Hematopoietic multipotent progenitor cell treated with erythropoietin and hydrocortisone succinate and interleukin-3 and kit ligand, for 4 days (in vitro differentiated cells): ENCODE data around the gene PIAS1.

ENCODE experiments used
- DNase-seq: peaks from one replicate; pipeline ENCODE4 v3.0.0-alpha.2; 2015

Gene PIAS1

DNA sequence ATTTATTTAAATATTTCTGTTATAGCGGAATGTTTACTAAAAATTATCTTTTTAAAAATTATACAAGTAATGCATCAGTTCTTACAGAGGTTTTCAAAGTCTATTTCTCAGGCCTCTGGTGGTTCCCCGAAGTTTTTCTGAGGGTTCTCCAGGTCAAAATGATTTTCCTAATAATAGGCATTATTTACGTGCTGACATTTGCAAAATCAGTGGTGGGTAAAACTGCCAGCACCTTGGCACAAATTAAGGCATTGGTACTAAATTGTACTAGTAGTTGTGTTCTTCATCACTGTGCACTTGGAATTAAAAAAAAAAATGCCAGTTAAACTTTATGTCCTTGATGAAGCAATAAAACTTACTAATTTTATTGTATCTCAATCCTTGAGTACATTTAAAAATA, 9.5 kb downstream of the PIAS1 start:
- DNase-seq = no peak

DNA sequence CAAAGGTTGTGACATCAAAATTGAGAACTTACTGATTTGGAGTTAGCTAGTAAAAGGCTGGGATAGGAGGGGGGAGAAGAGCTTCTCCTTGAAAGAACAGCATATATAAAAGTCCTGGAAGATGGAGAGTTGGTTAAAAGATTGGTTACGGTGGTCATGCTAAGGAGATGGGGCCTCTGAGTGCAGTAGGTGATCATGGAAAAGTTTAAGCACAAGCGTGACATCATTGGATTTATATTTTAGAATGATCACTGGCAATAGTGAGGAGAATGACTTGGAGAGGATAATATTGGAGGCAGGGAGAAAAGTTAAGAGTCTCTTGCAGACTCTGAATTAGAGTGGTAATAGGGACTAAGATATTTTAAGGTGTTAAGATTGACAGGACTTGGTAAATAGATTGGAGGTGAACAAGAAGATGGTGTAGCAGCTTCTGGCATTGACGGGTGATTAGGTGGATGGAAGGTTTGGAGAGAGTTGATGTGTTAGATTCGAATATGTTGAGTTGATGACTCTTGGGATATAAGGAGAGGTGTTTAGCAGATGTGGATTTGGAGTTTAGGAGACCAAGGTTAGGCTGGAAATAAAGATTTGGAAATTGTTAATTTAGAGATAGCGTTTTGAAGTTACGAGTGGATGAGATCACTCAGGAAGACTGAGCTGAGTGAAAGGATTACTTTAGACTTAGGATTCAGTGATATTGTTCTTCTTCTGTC, 19.6 kb downstream of the PIAS1 start:
- DNase-seq = no peak

DNA sequence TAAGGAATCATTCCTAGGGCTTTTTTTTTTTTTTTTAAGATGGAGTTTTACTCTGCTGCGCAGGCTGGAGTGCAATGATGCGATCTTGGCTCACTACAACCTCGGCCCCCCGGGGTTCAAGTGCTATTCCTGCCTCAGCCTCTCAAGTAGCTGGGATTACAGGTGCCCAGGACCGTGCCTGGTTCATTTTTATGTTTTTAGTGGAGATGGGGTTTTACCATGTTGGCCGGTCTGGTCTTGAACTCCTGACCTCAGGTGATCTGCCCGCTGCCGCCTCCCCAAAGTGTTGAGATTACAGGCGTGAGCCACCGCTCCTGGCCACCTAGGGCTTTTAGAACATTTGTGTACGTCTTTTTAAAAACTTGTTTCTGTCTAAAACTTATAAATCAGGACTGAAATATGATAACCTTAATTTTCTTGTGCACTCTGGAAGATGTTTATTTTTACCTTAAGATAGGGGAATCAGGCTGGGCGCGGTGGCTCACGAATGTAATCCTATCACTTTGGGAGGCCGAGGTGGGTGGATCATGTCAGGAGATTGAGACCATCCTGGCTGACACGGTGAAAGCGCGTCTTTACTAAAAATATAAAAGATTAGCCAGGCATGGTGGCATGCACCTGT, 21.8 kb downstream of the PIAS1 start:
- no peak for DNase-seq

DNA sequence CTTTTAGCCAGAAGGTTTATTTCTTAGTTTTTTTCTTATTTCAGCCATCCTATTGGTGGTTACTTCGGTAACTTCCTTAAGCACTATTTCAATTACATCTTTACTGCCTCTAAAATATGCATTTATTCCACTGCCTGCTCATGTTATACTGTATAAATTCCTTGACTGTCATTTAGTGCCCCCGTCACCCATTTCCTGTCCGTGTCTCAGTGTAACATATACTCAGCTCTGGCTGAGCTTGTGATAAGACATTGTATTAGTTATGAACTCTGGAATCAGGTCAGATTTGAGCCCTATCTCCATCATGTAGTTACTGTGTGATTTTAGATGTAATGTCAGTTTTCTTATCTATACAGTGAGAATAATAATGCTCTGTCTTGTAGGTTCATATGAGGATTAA, 24.2 kb downstream of the PIAS1 start:
- peak; percentile 39 for DNase-seq

DNA sequence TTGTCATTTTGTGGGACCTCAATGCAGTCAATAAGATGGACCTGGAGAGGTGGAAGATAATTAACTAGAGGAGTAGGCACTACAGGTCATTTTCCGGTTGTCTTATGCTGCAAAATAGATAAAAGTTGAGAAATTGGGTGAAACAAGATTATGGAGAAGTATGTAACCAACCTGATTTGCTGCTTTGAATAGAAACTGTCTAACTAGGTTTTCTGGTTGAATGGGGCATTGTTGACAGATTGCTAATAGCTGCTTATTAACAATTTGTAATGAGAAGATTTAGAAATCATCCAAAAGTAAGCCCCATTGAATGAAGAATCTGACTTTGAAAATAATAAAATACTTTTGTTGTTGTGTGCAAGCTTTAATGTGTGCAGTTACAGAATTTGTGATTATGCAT, 26.2 kb downstream of the PIAS1 start:
- no peak for DNase-seq

DNA sequence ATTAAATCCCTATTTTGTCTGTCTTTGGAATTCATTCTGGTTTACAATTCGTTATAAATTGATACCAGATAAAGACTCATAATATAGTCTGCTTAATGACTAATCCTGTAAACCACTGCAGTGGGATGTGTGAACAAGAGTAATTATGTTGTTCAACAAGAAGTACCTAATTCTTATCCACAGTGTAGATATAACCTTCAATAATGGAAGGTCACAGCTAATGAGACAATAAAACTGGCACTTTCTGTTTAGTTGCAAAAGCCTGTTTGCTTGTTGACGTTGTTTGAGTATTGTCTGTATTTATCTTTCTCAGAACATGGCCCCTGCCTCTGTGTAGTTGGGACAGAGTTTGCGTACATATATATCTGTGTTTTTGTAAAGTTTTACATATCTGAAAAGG, 26.7 kb downstream of the PIAS1 start:
- DNase-seq = no peak

DNA sequence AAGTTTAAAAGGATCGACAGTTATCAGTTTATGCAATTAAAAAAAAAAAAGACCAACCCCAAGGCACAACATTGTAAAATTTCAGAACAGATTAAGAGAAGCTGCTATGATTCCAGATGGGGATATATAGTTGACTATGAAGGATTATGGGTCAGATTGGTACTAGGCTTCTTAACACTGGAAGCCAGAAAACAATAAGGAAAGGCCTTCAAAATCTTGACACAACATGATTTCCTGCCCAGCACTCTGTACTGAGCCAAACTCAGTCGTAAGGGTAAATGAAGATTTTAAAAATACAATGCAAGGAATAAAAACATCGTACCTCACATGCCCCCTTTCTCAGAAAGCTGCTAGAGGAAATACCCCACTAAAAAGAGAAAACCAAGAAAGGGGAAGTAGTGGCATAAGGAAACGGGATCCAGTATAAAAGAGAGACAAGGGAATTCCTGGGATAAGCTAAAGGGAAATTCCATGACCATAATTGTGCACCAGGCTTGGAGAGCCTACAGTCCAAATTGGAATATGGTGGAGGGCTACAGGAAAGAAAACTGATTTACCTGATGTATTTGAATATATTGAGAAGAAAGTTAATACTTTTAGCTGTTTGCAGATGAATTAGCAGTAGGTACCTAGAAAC, 27.9 kb downstream of the PIAS1 start:
- DNase-seq = peak; percentile 17

DNA sequence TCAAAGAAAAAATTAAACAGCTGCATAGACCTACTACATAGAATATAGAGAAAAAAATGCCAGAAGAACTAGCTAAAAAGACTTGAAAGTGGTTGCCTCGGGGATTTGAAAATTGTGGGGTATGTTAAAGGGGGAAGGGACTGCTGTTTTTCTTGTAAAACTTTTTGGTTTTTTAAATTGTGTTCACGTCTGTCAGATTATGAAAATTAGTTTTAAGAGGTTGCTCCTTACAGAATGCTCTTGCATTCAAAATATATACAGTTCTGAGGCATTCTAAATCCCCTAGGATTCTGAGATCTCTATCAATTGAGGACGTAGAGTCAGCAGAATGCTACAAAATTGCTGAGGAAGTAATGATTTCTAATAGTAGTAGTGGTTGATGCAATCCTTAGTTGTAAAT, 28.6 kb downstream of the PIAS1 start:
- DNase-seq = no peak

DNA sequence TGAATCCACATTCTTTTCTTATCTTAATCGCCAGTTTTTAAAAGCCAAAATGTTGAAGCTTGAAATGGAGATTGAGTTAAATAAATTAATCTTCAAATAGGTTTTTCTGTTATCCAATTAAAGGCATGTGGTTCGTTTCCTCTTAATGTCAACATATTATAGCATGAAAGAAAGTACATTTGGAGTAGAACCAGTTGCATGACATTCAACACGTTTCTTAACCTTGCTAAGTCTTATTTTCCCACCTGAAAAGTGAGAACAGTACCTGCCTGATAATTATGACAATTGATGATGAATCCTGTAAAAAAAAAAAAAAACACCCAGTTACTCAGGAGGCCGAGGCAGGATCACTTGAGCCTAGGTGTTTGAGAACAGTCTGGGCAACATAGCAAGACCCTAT, 29.3 kb downstream of the PIAS1 start:
- no peak for DNase-seq

DNA sequence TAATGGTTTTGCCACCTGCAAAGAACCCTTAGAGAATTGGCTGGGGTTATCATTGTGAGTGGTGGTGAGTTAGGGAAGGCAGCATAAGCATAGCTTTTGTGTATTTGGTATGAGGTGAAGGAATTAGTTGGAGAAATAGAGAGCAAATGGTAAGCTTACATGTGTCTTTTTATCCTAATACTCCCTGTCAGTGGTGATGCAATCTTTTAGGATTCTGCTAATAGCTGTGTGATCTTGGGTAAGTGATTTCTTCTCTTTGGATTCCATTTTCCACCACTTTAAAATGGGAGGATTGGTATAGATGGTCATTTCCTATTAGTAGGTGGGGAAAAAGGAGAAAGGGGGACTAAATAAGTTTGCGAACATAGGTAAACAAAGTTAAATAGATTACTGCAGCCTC, 30.9 kb downstream of the PIAS1 start:
- no peak for DNase-seq

DNA sequence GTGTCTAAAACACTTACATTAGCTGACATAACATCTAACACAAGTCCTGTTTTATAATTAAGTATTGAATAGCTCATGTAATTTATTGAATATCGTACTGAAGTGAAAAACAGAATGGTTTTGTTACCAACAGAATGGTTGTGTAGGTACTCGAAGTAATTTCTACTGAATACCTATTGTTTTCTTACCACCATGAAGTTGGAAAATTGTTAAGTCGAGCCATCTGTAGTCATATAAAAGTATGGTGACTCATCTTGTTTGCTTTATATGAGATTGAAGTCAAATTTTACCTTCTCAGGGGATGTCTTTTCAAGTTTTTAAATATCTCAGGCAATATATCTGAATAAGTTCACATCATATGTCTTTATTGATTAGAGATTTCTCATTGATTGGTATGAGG, 37.6 kb downstream of the PIAS1 start:
- DNase-seq = no peak

DNA sequence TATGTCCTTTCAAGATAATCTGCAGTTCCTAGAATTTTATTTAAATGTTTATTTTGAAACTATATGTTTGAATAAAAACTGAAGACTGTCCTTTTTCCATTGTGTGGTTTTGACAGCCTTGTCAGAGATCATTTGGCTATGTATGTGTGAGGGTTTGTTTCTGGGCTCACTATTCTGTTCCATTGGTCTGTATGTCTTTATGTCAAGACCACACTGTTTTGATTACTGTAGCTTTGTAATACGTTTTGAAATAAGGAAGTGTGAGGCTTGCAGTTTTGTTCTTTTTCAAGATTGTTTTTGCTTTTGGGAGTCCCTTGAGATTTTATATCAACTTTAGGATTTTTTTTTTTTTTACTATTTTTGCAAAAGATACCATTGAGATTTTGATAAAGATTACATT, 42.0 kb downstream of the PIAS1 start:
- DNase-seq = no peak

DNA sequence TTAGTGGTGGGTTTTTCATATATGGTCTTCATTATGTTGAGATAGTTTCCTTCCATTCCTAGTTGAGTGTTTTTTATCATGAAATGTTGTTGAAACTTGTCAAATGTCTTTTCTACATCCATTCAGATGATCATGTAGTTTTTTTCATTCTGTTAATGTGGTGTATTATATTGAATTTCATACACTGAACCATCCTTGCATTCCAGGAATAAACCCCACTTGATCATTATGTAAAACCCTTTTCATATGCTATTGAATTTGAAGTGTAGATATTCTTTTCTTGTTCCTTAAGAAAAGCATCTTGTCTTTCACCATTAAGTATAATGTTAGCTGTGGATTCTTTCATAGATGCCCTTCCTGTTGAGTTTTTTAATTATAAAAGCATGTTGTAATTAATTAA, 42.9 kb downstream of the PIAS1 start:
- peak; percentile 29 for DNase-seq

DNA sequence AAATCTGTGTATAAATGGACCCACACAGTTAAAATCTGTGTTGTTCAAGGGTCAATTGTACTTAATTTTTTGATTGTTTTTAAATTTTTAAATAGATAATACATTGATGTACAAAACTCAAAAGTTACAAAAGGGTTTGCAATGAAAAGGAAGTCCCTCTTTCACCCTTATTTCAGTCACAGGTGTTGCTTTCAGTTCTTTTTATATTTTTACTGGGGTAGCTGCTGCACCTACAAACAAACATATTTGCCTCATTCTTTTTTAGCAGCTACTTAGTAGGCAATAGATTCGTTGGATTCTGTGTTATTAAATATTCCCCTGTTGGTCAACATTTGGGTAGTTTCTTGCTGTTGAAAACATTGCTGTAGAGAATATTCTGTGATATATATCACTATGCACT, 44.4 kb downstream of the PIAS1 start:
- DNase-seq = no peak

DNA sequence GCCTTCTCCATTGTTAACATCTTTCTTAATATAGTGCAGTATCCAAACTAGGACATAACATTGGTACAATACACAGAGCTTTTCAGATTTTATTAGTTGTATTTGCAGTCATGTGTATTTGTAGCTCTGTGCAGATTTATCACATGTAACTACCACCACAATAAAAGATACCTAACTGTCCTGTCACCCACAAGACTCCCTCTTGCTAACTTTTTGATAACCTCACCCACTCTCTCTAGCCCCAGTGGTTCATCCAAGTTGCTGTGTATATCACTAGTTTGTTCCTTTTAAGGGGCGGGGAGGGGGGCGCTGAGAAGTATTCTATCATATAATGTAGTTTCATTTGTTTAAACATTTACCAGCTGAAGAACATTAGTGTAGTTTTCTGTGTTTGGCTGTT, 46.1 kb downstream of the PIAS1 start:
- DNase-seq = peak; percentile 13

DNA sequence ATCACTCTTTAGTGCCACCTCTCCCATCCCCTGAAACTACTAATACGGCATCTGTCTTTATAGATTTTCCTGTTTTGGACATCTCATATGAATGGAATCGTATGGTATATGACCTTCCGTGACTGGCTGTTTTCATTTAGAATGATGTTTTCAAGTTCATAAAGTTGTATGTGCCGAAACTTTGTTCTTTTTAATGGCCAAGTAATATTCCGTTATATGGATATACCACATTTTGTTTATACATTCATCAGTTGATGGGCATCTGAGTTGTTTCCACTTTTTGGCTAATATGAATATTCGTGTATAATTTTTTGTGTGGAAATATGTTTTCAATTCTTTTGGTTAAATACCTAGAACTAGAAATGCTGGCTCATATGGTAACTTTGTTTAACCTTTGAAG, 49.5 kb downstream of the PIAS1 start:
- DNase-seq = no peak

DNA sequence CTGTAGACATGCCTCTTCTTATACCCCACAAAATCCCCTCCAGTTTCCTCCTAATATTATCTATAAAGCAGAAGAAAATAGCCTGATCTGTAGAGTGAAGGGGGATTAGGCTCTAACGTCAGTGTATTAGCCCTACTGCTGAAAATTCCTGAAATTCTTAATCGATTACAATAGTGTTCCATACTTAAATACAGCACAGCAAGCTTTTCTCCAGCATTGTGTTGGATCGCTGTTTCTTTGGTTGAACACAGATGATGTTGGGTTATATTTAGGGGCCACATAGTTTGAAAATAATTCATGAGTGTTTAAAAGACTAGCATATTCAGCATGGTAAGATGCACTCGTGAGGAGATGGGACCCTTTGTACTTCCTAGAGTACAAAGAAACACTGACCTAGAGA, 52.5 kb downstream of the PIAS1 start:
- DNase-seq = no peak

DNA sequence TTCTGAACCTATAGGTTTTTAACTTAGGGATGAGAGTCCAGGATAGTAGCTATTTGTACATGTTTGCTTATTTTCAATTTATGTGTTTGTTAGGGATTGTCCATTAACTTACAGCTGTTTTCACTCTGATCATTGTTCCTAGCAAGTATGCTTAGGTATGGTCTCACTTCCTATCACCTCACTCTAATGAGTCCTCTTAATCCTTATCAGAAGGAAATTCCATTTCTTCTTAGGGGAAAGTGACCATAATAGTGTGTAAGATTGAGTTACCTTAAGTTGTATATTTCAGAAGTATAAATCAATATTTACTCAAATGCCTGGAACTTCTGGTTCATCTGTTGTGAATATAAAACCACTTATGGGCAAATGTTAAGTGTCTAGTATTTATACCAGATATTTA, 53.0 kb downstream of the PIAS1 start:
- DNase-seq = no peak

DNA sequence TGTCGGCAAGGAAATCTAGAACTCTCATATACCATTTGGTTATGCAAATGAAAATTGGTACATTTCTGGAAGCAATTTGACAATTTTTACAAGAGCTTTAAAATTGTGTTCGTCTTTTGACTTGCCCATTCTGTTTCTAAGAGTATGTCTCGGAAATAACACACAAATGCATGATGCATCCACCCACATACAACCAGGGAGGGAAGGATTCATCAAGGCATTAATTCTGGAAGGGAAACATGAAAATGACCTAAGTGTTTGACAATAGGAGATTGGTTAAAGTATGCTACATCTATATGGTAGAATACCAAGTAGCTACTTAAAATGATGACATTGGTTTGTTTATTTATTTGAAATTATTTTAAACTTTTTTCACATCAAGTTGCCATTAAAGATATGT, 58.6 kb downstream of the PIAS1 start:
- no peak for DNase-seq

DNA sequence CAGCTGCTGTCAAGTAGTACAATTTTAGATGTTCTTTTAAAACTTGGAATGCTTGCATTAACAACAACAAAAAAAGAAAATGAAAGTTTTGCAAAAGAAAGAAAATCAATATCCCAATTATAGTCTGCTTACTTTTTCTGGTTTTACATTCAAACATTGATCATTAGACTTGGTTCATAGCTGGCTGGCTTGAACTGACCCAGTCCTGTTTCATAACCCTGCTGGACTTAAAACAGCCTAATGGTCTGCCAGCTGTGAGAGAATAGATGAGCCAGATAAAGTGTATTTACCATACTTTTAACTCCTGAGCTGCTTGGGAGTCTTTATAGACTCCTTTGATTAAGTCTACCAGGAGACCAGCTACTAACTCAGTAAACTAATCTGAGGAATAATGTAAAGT, 59.2 kb downstream of the PIAS1 start:
- DNase-seq = peak; percentile 31

DNA sequence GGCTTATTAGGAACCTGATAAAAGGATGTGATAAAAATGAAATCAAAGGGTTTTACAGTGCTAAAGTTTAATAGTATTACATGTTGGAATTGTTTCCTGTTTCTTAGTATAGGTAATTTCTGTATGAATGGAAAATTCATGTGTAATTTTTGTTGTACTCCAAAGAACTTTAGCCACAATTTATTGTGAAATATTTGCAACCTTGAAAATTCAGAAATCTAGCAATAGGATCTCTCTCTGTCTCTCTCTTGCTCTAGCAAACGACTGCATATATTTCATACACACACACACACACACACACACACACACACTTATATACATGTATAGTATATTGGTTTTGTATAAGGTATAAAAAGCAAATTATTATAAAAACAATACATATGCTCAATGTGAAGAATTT, 59.6 kb downstream of the PIAS1 start:
- peak; percentile 22 for DNase-seq

DNA sequence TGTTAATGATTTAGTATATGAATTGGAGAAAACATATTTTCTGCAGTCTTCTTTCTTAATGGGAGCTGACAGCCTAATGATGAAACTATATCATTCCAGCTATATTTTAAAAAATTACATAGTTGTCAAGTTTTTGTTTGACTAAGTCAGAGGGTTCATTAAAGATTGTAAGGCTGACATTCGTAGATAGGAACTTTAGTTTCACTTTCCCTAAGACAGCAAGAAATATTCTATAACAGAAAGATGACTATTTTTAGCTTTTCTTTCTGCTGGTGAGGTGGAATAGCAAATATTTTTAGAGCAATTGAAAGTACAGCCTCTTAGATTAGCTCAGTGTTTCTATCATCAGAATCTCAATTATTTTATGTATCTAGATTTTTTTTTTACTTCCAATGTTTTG, 60.2 kb downstream of the PIAS1 start:
- peak; percentile 54 for DNase-seq

DNA sequence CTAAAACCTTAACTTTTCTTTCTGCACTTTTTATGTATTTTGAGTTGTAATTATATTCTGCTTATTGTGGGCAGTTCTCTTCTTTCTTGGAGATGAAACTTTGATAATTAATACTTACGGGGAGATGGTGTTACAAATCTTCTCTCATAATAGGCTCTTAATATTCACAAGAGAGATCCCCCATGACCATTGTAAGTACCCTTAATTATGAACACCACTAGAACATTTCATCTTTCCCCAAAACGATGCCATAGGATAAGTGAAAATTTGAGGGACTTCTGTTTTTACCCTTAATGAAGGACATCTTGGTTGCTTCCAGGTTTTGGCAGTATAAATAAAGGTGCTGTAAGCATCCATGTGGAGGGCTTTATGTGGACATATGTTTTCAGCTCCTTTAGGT, 60.7 kb downstream of the PIAS1 start:
- peak; percentile 11 for DNase-seq

DNA sequence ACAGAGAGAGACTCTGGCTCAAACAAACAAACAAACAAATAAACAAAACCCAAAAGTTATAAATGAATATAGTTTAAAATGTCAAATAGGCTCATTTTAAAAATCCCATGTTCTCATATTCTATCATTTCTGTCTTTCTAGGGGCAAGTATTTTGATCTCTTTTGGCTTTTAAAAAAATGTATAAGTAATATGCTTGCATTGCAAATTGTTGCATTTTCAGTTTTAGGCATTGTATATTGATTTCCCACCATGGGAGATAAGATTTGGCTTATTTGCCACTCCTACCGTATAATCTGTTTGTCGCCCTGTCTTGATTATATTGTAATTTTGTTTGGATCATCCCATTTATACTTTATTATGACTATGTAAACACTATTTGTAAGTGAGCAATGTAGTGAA, 70.6 kb downstream of the PIAS1 start:
- no peak for DNase-seq

DNA sequence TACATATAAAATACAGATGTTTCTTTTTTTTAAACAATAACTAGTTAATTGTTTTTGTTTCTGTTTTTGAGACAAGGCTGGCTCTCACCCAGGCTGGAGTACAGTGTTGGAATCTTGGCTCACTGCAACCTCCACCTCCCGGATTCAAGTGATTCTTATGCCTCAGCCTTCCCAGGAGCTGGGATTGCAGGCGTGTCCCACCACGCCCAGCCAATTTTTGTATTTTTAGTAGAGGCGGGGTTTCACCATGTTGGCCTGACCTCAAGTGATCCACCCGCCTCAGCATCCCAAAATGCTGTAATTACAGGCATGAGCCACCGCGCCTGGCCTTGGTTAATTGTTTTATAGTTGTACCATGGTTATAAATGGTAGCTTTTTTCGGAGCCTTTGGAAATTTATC, 72.3 kb downstream of the PIAS1 start:
- no peak for DNase-seq
